Stimulated activated effector memory CD8-positive, alpha-beta T cell treated with anti-CD3 and anti-CD28 coated beads, Interleukin-12 subunit alpha, Interleukin-12 subunit beta, amount 100 ng/mL, for 72 hours (primary cell): ENCODE measurements around the gene OTUD5.
A peak's percentile ranks its signal among the peaks of the same experiment; 100 is the strongest.

ENCODE experiments used
- ATAC-seq: fragments of 150-1000 bp; cut with Tn5 transposase; 2 replicates; pipeline ENCODE4 v1.10.0; 2021
- DNase-seq, 2 donors: peaks; one replicate each; pipeline ENCODE4 v3.0.0; 2021 to 2022; ENCODE audit warnings: low spot score in 2 of 2
- H3K27ac Mint-ChIP-seq: one replicate; pipeline ENCODE4 v1.8.0; 2022; ENCODE audit warnings: mild to moderate bottlenecking, mixed read lengths
- H3K36me3 Mint-ChIP-seq: one replicate; pipeline ENCODE4 v1.8.0; 2022; ENCODE audit warnings: mild to moderate bottlenecking, mixed read lengths
- H3K4me1 Mint-ChIP-seq: one replicate; pipeline ENCODE4 v1.8.0; 2022; ENCODE audit warnings: mixed read lengths
- H3K4me3 Mint-ChIP-seq: one replicate; pipeline ENCODE4 v1.8.0; 2022; ENCODE audit warnings: mild to moderate bottlenecking, mixed read lengths
- H3K9me3 Mint-ChIP-seq: one replicate; pipeline ENCODE4 v1.8.0; 2022; ENCODE audit warnings: mixed read lengths

OTUD5 gene

DNA sequence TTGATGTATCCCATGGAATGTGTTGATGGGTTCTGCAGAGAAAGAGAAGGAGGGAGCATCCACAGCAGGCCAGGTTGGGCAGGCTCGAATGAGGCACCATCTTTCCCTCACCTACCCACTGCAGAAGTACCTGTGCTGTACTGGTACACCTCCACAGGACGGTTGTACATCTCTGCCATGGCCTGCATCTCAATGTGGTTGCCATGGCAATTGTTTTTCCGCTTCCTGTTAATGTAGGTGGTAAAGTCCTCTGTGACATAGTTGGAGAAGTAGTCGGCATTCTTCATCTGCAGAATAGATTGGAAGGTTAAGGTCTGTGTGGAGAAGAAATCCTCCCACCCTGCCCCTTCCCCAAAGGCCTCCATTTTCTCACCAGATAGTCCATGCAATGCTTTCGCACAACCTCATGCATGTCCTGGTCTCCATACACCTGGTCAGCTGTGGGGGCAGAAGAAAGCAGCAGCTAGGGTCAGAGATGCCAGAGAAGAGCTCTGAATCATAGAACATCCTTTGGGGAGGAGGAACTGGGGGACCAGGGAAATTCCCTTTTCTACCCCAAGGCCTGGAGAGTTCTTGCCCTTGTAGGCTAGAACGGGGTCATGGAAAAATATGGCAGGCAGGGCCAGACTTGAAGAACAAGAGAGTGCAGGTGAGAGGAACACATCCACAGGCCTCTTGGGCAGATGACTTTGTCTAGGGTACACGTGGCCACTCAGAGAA lies 22.7 kb downstream of the OTUD5 start:
- no peak for ATAC-seq

GRCh38 chrX:48933757-48934156 lies 23.6 kb downstream of the OTUD5 start:
- H3K4me3 Mint-ChIP-seq, result peak overlapping the region; percentile 76
- no peaks in the 10 kb centered on the region for H3K9me3 Mint-ChIP-seq
- ATAC-seq (peak; percentile 6), DNase-seq (no peak)
- H3K4me1 Mint-ChIP-seq, result peaks cover 51% of the 10 kb centered on the region
- H3K36me3 Mint-ChIP-seq, result peaks cover 100% of the 10 kb centered on the region
- peak overlapping the region; percentile 95 for H3K27ac Mint-ChIP-seq

More for the DNA sequence above, 22.7 kb downstream of the OTUD5 start:
- Mint-ChIP-seq H3K4me1 (peaks cover 60% of the 10 kb centered on the region), H3K27ac (peak overlapping the region; percentile 95), H3K9me3 (no peaks in the 10 kb centered on the region), H3K4me3 (peak overlapping the region; percentile 76), H3K36me3 (peaks cover 100% of the 10 kb centered on the region)
- no peak for DNase-seq

DNA sequence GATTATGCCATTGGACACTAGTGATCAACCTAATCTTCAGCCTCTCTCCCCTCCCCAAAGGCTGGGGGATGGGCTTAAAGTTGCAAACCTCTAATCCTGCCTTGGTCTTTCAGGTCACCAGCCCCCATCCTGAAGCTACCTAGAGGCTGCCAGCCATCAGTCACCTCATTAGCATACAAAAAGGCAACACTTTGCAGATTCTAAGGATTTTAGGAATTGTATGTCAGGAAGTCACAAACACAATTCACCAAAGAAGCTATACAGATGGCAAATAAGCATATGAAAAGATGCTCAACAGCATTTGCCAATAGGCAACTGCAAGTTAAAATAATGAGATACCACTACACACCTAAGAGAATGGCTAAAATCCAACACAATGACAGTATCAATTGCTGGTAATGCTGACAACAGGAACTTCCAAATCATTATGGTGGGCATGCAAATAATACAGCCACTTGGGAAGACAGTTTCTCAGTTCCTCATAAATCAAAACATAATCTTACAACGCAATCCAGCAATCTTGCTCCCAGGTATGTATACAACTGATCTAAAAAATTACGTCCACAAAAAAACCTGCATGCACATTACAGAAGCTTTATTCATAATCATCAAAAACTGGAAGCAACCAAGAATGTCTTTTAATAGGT lies 29.5 kb downstream of the OTUD5 start:
- H3K9me3 Mint-ChIP-seq, result no peaks in the 10 kb centered on the region

GRCh38 chrX:48927123-48927522 lies 30.3 kb downstream of the OTUD5 start:
- Mint-ChIP-seq H3K4me1 (peaks cover 21% of the 10 kb centered on the region), H3K9me3 (no peaks in the 10 kb centered on the region), H3K36me3 (peaks cover 99% of the 10 kb centered on the region), H3K27ac (no peak overlapping the region), H3K4me3 (no peak overlapping the region)
- ATAC-seq (no peak), DNase-seq (no peak)

More for the DNA sequence above, 29.5 kb downstream of the OTUD5 start:
- ATAC-seq (no peak), DNase-seq (no peak)
- H3K27ac Mint-ChIP-seq, result no peak overlapping the region
- H3K36me3 Mint-ChIP-seq, result peaks cover 100% of the 10 kb centered on the region
- peaks cover 13% of the 10 kb centered on the region for H3K4me1 Mint-ChIP-seq
- H3K4me3 Mint-ChIP-seq, result no peak overlapping the region

DNA sequence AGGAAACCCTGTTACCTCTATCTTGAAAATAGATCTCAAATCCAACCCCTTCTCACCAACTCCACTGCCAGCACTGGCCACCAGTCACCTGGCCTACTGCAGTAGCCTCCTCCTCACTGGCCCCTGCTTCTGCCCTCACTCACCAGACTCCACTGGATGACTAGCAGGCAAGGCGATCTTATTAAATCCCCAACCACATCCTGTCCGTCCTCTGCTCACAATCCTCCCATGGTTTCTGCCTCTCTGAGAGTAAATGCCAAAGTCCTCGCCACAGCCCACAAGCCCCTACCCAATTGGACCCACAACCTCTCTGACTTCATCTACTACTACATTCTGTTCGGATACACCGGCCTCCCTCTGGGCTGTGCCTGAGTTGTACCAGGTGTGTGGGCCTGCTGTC lies 33.1 kb downstream of the OTUD5 start:
- DNase-seq (no peak), ATAC-seq (peak; percentile 3)
- peaks cover 99% of the 10 kb centered on the region for H3K36me3 Mint-ChIP-seq
- H3K27ac Mint-ChIP-seq, result peak overlapping the region; percentile 94
- peak overlapping the region; percentile 50 for H3K4me3 Mint-ChIP-seq
- H3K9me3 Mint-ChIP-seq, result no peaks in the 10 kb centered on the region
- H3K4me1 Mint-ChIP-seq, result peaks cover 39% of the 10 kb centered on the region

GRCh38 chrX:48923771-48924170 lies 33.6 kb downstream of the OTUD5 start:
- Mint-ChIP-seq H3K27ac (peak overlapping the region; percentile 94), H3K36me3 (peaks cover 99% of the 10 kb centered on the region), H3K4me1 (peaks cover 39% of the 10 kb centered on the region)

GRCh38 chrX:48920718-48921104 lies 36.7 kb downstream of the OTUD5 start:
- Mint-ChIP-seq H3K4me3 (peak overlapping the region; percentile 90), H3K36me3 (peaks cover 99% of the 10 kb centered on the region), H3K9me3 (no peaks in the 10 kb centered on the region), H3K27ac (peak overlapping the region; percentile 99), H3K4me1 (peaks cover 49% of the 10 kb centered on the region)
- ATAC-seq, result no peak
- DNase-seq, result no peak

More at GRCh38 chrX:48923771-48924170, 33.6 kb downstream of the OTUD5 start:
- Mint-ChIP-seq H3K9me3 (no peaks in the 10 kb centered on the region), H3K4me3 (peak overlapping the region; percentile 50)
- ATAC-seq, result no peak
- no peak for DNase-seq

GRCh38 chrX:48919947-48920717 lies 37.3 kb downstream of the OTUD5 start:
- peaks cover 51% of the 10 kb centered on the region for H3K4me1 Mint-ChIP-seq

DNA sequence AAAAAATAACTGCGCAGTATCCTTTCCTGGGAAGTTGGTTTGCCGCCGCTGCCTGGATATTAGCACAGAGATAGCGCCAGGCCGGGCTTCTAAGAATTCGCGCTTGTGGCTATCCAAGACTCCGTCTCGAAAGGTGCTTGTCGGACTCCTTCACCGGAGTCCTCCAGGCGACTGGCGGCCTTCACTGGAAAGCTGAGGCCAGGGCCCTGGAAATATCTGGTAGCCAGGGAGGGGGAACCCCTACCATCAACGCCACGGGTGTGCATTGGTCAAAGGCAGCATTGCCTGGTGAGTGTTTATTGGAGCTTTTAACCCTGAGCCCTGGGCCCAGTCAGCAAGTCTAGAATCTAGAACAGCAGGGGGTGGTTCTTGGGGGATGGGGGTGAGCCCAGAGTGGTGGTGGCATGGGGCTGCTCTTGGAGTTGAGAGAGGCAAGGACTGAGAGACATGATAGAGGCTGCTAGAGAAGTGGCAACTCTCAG lies 38.0 kb downstream of the OTUD5 start:
- no peak for DNase-seq
- peaks cover 99% of the 10 kb centered on the region for H3K36me3 Mint-ChIP-seq
- peak overlapping the region; percentile 99 for H3K27ac Mint-ChIP-seq
- ATAC-seq, result peak; percentile 55
- no peaks in the 10 kb centered on the region for H3K9me3 Mint-ChIP-seq
- peak overlapping the region; percentile 90 for H3K4me3 Mint-ChIP-seq
- H3K4me1 Mint-ChIP-seq, result peaks cover 55% of the 10 kb centered on the region

More at GRCh38 chrX:48919947-48920717, 37.3 kb downstream of the OTUD5 start:
- Mint-ChIP-seq H3K4me3 (peak overlapping the region; percentile 90), H3K9me3 (no peaks in the 10 kb centered on the region), H3K36me3 (peaks cover 99% of the 10 kb centered on the region), H3K27ac (peak overlapping the region; percentile 99)
- ATAC-seq (peak; percentile 57), DNase-seq (no peak)

GRCh38 chrX:48918643-48919340 lies 38.6 kb downstream of the OTUD5 start, which contains the start of gene PIM2:
PIM2 (minus strand) TSS chrX:48919024; CDS start chrX:48918834, 190 bp downstream.
- peak within 1 kb of the TSS; percentile 99 for H3K27ac Mint-ChIP-seq
- ATAC-seq (peak; percentile 81), DNase-seq (peak; percentile 74 to 88)
- H3K4me3 Mint-ChIP-seq, result peak within 1 kb of the TSS; percentile 90
- no peaks in the 10 kb centered on the region for H3K9me3 Mint-ChIP-seq
- peaks cover 99% of the 10 kb centered on the region for H3K36me3 Mint-ChIP-seq
- peaks cover 55% of the 10 kb centered on the region for H3K4me1 Mint-ChIP-seq

DNA sequence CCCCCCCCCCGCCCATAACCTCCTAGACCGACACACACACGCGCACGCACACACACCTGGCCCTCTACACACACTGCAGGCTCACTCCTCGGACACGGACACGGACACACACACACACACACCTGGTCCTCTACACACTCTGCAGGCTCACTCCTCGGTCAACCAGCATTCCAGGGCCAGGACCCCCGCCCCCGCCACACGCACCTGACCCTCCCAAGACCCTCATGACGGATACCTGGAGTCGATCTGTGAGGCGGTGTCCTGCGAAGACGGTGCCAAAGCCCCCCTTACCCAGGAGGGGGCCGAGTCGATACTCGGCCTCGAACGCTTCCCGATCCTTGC lies 39.1 kb downstream of the OTUD5 start:
- ATAC-seq (no peak), DNase-seq (no peak)
- no peaks in the 10 kb centered on the region for H3K9me3 Mint-ChIP-seq
- peaks cover 54% of the 10 kb centered on the region for H3K4me1 Mint-ChIP-seq
- peak overlapping the region; percentile 99 for H3K27ac Mint-ChIP-seq
- peak overlapping the region; percentile 90 for H3K4me3 Mint-ChIP-seq
- H3K36me3 Mint-ChIP-seq, result peaks cover 99% of the 10 kb centered on the region

DNA sequence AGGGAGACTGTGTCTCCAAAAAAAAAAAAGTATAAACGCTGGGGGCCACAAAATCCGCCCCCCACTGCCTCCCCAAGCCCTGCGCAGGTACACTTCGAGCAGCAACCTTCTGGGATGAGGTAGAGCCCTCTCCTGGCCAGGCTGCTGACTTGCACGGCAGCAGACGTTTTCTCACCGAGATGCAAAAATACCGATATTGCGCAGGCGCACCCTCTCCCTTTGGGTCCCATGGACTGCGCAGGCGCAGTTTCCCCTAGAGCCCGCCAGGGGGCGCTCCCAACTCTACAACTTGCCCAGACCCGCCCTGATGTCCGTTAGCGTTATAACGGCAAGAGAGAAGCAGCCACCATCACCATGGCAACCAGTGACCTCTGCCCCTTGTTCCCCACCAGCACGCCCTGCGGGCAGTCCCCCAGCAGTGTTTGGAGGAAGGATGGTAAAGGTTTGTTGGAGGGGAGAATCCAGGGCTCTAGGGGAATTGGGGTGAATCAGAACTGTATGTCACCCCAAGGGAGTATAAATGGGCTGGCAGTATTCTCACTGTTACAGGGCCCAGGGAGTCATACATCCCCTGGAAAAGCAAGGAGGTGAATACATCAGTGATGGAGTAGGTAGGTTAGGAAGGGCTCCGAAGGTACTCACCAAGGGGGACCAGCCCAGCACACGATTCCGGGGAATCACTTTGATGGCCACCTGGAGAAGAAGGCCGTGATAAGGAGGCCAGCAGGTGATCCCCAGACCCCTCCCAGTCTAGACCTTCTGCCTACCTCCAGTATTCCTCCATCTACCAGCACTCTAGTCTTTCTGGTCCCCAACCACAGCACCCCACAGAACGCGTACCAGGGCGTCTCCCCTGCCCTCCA lies 40.0 kb downstream of the OTUD5 start:
- DNase-seq (peak; percentile 72 to 91), ATAC-seq (peak; percentile 41)
- Mint-ChIP-seq H3K36me3 (peaks cover 99% of the 10 kb centered on the region), H3K9me3 (no peaks in the 10 kb centered on the region), H3K4me3 (peak overlapping the region; percentile 90), H3K27ac (peak overlapping the region; percentile 99), H3K4me1 (peaks cover 52% of the 10 kb centered on the region)

DNA sequence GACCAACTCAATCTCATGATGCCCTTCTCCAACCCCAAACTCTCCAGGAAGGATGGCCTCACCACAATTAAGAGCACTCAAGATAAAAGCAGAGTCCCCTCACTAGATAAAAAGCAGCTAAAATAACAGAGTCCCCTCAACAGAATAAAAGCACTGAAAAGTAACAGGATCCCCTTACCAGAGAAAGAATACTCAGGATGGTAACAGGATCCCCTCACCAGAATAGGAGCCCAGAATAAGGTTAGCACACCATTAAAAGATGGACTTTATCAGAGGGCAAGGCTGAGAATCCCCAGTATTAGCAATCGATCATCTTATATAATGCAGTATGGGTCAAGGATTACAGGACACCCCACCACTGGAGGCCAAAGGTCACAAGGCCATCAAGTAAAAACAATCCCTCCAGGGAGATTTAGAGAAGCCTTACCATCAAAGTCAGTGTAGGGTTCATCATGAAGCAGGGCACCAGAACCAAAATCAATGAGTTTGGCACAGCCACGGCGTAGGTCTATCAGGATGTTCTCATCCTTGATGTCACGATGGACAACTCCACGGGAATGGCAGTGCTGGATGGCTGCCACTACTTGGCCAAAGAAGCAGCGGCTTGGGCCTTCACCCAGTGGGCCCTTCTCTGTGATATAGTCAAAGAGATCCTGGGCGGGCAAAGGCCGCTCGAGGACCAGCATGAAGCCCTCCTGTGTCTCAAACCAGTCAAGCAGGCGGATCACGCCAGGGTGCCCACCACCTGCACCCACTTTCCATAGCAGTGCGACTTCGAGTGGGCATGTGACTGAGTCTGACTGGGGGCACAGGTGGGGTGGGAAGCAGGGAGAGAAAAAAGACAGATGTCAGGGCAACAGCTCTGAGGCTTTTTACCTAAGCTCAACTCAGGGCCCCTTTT lies 42.6 kb downstream of the OTUD5 start:
- H3K4me1 Mint-ChIP-seq, result peaks cover 57% of the 10 kb centered on the region
- ATAC-seq (no peak), DNase-seq (no peak)
- H3K27ac Mint-ChIP-seq, result peak overlapping the region; percentile 99
- H3K9me3 Mint-ChIP-seq, result no peaks in the 10 kb centered on the region
- peak overlapping the region; percentile 90 for H3K4me3 Mint-ChIP-seq
- H3K36me3 Mint-ChIP-seq, result peaks cover 100% of the 10 kb centered on the region
